ENCODE results near the gene SUMO2. TPM values are rescaled to one million over a fixed set of nuclear protein-coding genes. Genes with fewer than 3 reads are reported as not detected.
"Not testable (repeated sequence)": the region's sequence is repeated elsewhere in the genome, so short reads cannot be mapped to it uniquely, and the experiment has no call there.

SUMO2 gene
- total RNA-seq, 4 donors from 2014 or later, result 38.1 to 62.9 (median 59.8) TPM

- Histone ChIP-seq H3K27me3 (no peaks in the 10 kb centered on the region), H3K4me1 (peaks cover 0 to 28% (median 21%) of the 10 kb centered on the region in 4 donors), H3K9me3 (no peaks in the 10 kb centered on the region), H3K4me3 (no peak overlapping the region), H3K36me3 (peaks cover 0 to 45% (median 11%) of the 10 kb centered on the region in 3 donors), H3K27ac (no peak overlapping the region)
- TF ChIP-seq POLR2A (IDR thresholded peaks at IDR 0.05) (no peak), CTCF (IDR thresholded peaks at IDR 0.05) (no peak), EP300 (IDR thresholded peaks at IDR 0.05) (no peak)
- WGBS, 2 donors, result 88 to 89% methylated on average over 9 of the region's 9 CpGs
- DNase-seq (ENCODE audit: low spot score in 2 of 2), result no peak
Measured at GRCh38 chr17:75208161-75208560, 25.4 kb upstream of the SUMO2 start.

- no peak for DNase-seq (ENCODE audit: low spot score in 2 of 2)
- no peaks in the 10 kb centered on the region for H3K9me3 ChIP-seq
- TF ChIP-seq POLR2A (IDR thresholded peaks at IDR 0.05), result no peak
- no peak for TF ChIP-seq CTCF (IDR thresholded peaks at IDR 0.05)
- TF ChIP-seq EP300 (IDR thresholded peaks at IDR 0.05), result no peak
- H3K36me3 ChIP-seq, result peaks cover 0 to 41% (median 8%) of the 10 kb centered on the region in 3 donors
- H3K27me3 ChIP-seq, result no peaks in the 10 kb centered on the region
- no peak overlapping the region for H3K27ac ChIP-seq
- peaks cover 0 to 28% (median 21%) of the 10 kb centered on the region in 4 donors for H3K4me1 ChIP-seq
- WGBS, 2 donors, result 79 to 82% methylated on average over 12 of the region's 12 CpGs
- H3K4me3 ChIP-seq, result no peak overlapping the region
Measured at GRCh38 chr17:75207760-75208159, 25.0 kb upstream of the SUMO2 start.

- 89 to 90% methylated on average over 8 of the region's 8 CpGs for WGBS, 2 donors
- peak overlapping the region in 1 of 4 donors; percentile 65 for H3K4me3 ChIP-seq
- H3K36me3 ChIP-seq, result peaks cover 0 to 36% (median 5%) of the 10 kb centered on the region in 3 donors
- not testable (repeated sequence) for DNase-seq (ENCODE audit: low spot score in 2 of 2); H3K9me3 ChIP-seq; H3K27me3 ChIP-seq
- peaks cover 0 to 28% (median 21%) of the 10 kb centered on the region in 4 donors for H3K4me1 ChIP-seq
- H3K27ac ChIP-seq, result peak overlapping the region in 1 of 4 donors; percentile 9
Measured at GRCh38 chr17:75207050-75207407, 24.3 kb upstream of the SUMO2 start.

GRCh38 chr17:75205793-75206163 is 23.0 kb upstream of the SUMO2 start:
- Histone ChIP-seq H3K4me1 (peaks cover 0 to 33% (median 23%) of the 10 kb centered on the region in 4 donors), H3K9me3 (no peaks in the 10 kb centered on the region), H3K4me3 (peak overlapping the region; percentile 61 to 99 (median 74)), H3K27ac (peak overlapping the region; percentile 89 to 95 (median 94)), H3K27me3 (no peaks in the 10 kb centered on the region), H3K36me3 (peaks cover 0 to 24% (median 0%) of the 10 kb centered on the region in 3 donors)
- TF ChIP-seq EP300 (IDR thresholded peaks at IDR 0.05), result no peak
- TF ChIP-seq CTCF (IDR thresholded peaks at IDR 0.05), result peak in 1 of 5 experiments; percentile 14
- 0% methylated on average over 18 to 22 of the region's 22 CpGs for WGBS, 2 donors
- DNase-seq (ENCODE audit: low spot score in 2 of 2), result no peak

- Histone ChIP-seq H3K36me3 (peaks cover 0 to 18% (median 0%) of the 10 kb centered on the region in 3 donors), H3K27ac (peak within 1 kb of the TSS; percentile 89 to 95 (median 94)), H3K9me3 (no peaks in the 10 kb centered on the region), H3K27me3 (no peaks in the 10 kb centered on the region), H3K4me3 (peak within 1 kb of the TSS; percentile 61 to 99 (median 74)), H3K4me1 (peaks cover 0 to 33% (median 23%) of the 10 kb centered on the region in 4 donors)
- TF ChIP-seq POLR2A (IDR thresholded peaks at IDR 0.05) (peak; percentile 34 to 69), EP300 (IDR thresholded peaks at IDR 0.05) (peak; percentile 48 to 92), CTCF (IDR thresholded peaks at IDR 0.05) (peak in 3 of 5 experiments; percentile 4 to 62 (median 30))
- DNase-seq (ENCODE audit: low spot score in 2 of 2), result peak; percentile 84 to 85
- WGBS, 2 donors, result 0 to 1% methylated on average over 43 to 56 of the region's 57 CpGs
Measured at GRCh38 chr17:75205037-75205792, 22.5 kb upstream of the SUMO2 start, which contains the start of gene NUP85. Gene NUP85 (plus strand): TSS chr17:75205679. CDS start chr17:75205762, 83 bp downstream.
